ENCODE results near the gene DHCR24. TPM values are rescaled to one million over a fixed set of nuclear protein-coding genes. Genes with fewer than 3 reads are reported as not detected.

DHCR24 gene
- total RNA-seq, 2 donors from 2014 or later: 152 to 154 TPM

- H3K27me3 ChIP-seq (replicated peaks; ENCODE audit: insufficient read depth): no peaks in the 10 kb centered on the region
- H3K9me3 ChIP-seq: no peaks in the 10 kb centered on the region
- no peak overlapping the region for H3K27ac ChIP-seq
- no peaks in the 10 kb centered on the region for H3K36me3 ChIP-seq
- no peaks in the 10 kb centered on the region for H3K4me1 ChIP-seq (replicated peaks)
- H3K4me3 ChIP-seq: no peak overlapping the region
- intact Hi-C loops (cut with DNase I): loop anchor here (10.0 kb wide), 1 partner anchor 950 kb away; no protein-coding TSS in a partner anchor
- TF ChIP-seq, protein P1, sequence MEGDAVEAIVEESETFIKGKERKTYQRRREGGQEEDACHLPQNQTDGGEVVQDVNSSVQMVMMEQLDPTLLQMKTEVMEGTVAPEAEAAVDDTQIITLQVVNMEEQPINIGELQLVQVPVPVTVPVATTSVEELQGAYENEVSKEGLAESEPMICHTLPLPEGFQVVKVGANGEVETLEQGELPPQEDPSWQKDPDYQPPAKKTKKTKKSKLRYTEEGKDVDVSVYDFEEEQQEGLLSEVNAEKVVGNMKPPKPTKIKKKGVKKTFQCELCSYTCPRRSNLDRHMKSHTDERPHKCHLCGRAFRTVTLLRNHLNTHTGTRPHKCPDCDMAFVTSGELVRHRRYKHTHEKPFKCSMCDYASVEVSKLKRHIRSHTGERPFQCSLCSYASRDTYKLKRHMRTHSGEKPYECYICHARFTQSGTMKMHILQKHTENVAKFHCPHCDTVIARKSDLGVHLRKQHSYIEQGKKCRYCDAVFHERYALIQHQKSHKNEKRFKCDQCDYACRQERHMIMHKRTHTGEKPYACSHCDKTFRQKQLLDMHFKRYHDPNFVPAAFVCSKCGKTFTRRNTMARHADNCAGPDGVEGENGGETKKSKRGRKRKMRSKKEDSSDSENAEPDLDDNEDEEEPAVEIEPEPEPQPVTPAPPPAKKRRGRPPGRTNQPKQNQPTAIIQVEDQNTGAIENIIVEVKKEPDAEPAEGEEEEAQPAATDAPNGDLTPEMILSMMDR (IDR thresholded peaks at IDR 0.05): no peak
- no peak for TF ChIP-seq POLR2A (IDR thresholded peaks at IDR 0.05)
- no peak for TF ChIP-seq POLR2AphosphoS5 (IDR thresholded peaks at IDR 0.05)
- no peak for DNase-seq (ENCODE audit: low spot score)
- WGBS: 82% methylated on average over 7 of the region's 7 CpGs
Observed at GRCh38 chr1:54815086-54815876, 71.7 kb downstream of the DHCR24 start.

- TF ChIP-seq, protein P1 (IDR thresholded peaks at IDR 0.05): no peak
- TF ChIP-seq POLR2A (IDR thresholded peaks at IDR 0.05) (no peak), POLR2AphosphoS5 (IDR thresholded peaks at IDR 0.05) (no peak)
- Histone ChIP-seq H3K4me1 (replicated peaks) (no peaks in the 10 kb centered on the region), H3K27me3 (replicated peaks; ENCODE audit: insufficient read depth) (no peaks in the 10 kb centered on the region), H3K27ac (no peak overlapping the region), H3K36me3 (no peaks in the 10 kb centered on the region), H3K4me3 (no peak overlapping the region), H3K9me3 (no peaks in the 10 kb centered on the region)
- DNase-seq (ENCODE audit: low spot score): no peak
- WGBS: 88% methylated on average over 5 of the region's 5 CpGs
- intact Hi-C loops (cut with DNase I): loop anchor here (10.0 kb wide), 1 partner anchor 950 kb away; no protein-coding TSS in a partner anchor
Observed at GRCh38 chr1:54814571-54814970, 72.4 kb downstream of the DHCR24 start.

DNA sequence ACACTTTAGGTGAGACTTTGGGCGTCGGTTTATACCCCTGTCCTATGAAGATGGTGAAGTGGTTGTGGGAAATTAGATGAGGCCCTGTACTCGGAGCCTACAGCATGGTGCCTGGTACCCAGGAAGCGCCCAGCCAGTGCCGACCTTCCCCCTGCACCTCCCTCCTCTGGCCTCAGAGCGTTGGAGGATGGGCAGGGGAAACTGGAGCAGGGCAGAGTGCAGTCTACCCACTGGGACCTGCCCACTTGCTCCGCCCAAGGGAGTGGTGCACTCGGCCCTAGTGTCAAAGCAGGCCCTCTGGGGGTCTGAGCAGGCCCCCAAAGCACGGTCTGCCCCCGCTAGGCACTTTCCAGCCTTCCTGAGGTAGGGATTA, 72.9 kb downstream of the DHCR24 start:
- H3K9me3 ChIP-seq: no peaks in the 10 kb centered on the region
- intact Hi-C loops (cut with DNase I): loop anchor here (10.0 kb wide), 1 partner anchor 949 kb away; no protein-coding TSS in a partner anchor
- H3K4me1 ChIP-seq (replicated peaks): no peaks in the 10 kb centered on the region
- 79% methylated on average over 10 of the region's 10 CpGs for WGBS
- TF ChIP-seq, protein P1 (IDR thresholded peaks at IDR 0.05): no peak
- TF ChIP-seq POLR2AphosphoS5 (IDR thresholded peaks at IDR 0.05): no peak
- TF ChIP-seq POLR2A (IDR thresholded peaks at IDR 0.05): no peak
- H3K4me3 ChIP-seq: no peak overlapping the region
- no peak for DNase-seq (ENCODE audit: low spot score)
- H3K36me3 ChIP-seq: no peaks in the 10 kb centered on the region
- no peak overlapping the region for H3K27ac ChIP-seq
- no peaks in the 10 kb centered on the region for H3K27me3 ChIP-seq (replicated peaks; ENCODE audit: insufficient read depth)

GRCh38 chr1:54813485-54814125, 73.4 kb downstream of the DHCR24 start:
- intact Hi-C loops (cut with DNase I): loop anchor here (10.0 kb wide), 1 partner anchor 949 kb away; no protein-coding TSS in a partner anchor
- H3K4me3 ChIP-seq: no peak overlapping the region
- 89% methylated on average over 13 of the region's 13 CpGs for WGBS
- no peaks in the 10 kb centered on the region for H3K27me3 ChIP-seq (replicated peaks; ENCODE audit: insufficient read depth)
- no peak overlapping the region for H3K27ac ChIP-seq
- H3K36me3 ChIP-seq: no peaks in the 10 kb centered on the region
- DNase-seq (ENCODE audit: low spot score): no peak
- TF ChIP-seq, protein P1 (IDR thresholded peaks at IDR 0.05): no peak
- TF ChIP-seq POLR2A (IDR thresholded peaks at IDR 0.05) (no peak), POLR2AphosphoS5 (IDR thresholded peaks at IDR 0.05) (no peak)
- no peaks in the 10 kb centered on the region for H3K4me1 ChIP-seq (replicated peaks)
- no peaks in the 10 kb centered on the region for H3K9me3 ChIP-seq
